GM10266 (cell line): ENCODE data around the gene WFDC2.

Source experiments
- DNase-seq: peaks from one replicate; pipeline ENCODE4 v3.0.0; 2012; ENCODE audit errors: extremely low spot score
- CTCF ChIP-seq: IDR thresholded peaks from 2 replicates; pipeline ENCODE4 v1.5.1; 2012; ENCODE audit warnings: mild to moderate bottlenecking, low read depth; ENCODE audit not compliant: control insufficient read depth, insufficient read depth; ENCODE audit errors: missing control alignments

Gene WFDC2

DNA sequence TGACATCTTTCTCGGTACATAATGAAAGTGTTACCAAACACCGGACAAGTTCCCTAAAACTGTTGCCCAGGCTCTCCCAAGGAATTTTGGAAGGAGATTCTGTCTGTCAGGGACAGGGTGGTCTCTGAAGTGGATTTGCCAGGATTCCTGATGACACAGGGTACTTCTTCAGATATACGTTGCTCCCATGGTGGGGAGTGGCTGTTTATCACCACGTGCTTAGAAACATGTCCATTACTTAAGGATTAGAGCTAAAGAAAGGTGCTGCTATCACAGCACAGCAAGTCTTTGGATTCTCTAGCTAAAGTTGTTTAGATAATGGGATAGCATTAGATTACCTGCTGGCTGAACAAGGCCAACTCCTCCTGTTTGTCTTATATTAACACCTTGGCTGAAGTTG lies 39.5 kb downstream of the WFDC2 start:
- no peak for TF ChIP-seq CTCF

GRCh38 chr20:45510242-45510862 lies 40.8 kb downstream of the WFDC2 start:
- TF ChIP-seq CTCF = no peak
- DNase-seq = no peak

More for the DNA sequence above, 39.5 kb downstream of the WFDC2 start:
- DNase-seq = no peak

- DNase-seq = no peak
- TF ChIP-seq CTCF = no peak
Observed at GRCh38 chr20:45515147-45515913, 45.8 kb downstream of the WFDC2 start, which contains the start of gene SPINT3. SPINT3 (minus strand) TSS chr20:45515622; CDS start chr20:45515608, 14 bp downstream.

- no peak for DNase-seq
- no peak for TF ChIP-seq CTCF
Observed at GRCh38 chr20:45518282-45518681, 48.7 kb downstream of the WFDC2 start.

DNA sequence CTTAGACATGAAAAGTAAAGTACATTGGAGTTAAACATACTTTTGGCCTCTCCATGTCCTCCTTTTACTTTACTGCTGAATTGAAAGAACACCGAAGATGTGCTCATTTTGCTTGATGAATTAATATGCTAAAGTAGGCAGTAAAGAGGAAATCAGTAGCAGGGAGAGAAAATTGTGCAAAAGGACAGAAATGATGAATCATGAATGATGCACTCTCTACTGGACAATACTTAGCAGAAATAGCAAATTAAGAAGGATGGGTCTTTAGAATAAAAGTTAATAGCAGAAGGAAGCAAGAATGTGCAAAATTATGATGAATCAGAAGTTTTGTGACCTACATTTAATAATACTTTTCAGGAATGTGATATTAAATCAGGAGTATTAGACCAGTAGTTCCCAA lies 54.3 kb downstream of the WFDC2 start:
- DNase-seq = no peak
- no peak for TF ChIP-seq CTCF

GRCh38 chr20:45527294-45527693 lies 57.7 kb downstream of the WFDC2 start:
- no peak for DNase-seq
- TF ChIP-seq CTCF = no peak
